SK-N-DZ (cell line): Measurements from ENCODE around the gene ACE2. TPM values are rescaled to one million over a fixed set of nuclear protein-coding genes. Genes with fewer than 3 reads are reported as not detected.
"Not testable (repeated sequence)": the region's sequence is repeated elsewhere in the genome, so short reads cannot be mapped to it uniquely, and the experiment has no call there.

ENCODE experiments used
- DNase-seq: peaks from one replicate; pipeline ENCODE4 v3.0.0-alpha.2; 2015; ENCODE audit warnings: low spot score
- polyA plus RNA-seq, 2 experiments: library from polyadenylated mRNA; depleted of rRNA; stranded (reverse); fragments of >200 nt; gene quantifications; 2 replicates each; pipeline ENCODE4 v1.2.3, GENCODE V29; 2014

Gene ACE2
- polyA plus RNA-seq (2014; cell fraction: cytosol; rRNA removed) = 0.15 TPM in 1 of 2 replicates, not detected in the other
- 0.08 TPM in 2 replicates for polyA plus RNA-seq (2014; cell fraction: nucleus; rRNA removed)

- DNase-seq = no peak
Observed at GRCh38 chrX:15600745-15601144, at the start of gene ACE2. ACE2 (minus strand) TSS chrX:15600960; CDS start chrX:15600911, 49 bp downstream.

GRCh38 chrX:15647510-15647909 is 46.8 kb upstream of the ACE2 start:
- not testable (repeated sequence) for DNase-seq

DNA sequence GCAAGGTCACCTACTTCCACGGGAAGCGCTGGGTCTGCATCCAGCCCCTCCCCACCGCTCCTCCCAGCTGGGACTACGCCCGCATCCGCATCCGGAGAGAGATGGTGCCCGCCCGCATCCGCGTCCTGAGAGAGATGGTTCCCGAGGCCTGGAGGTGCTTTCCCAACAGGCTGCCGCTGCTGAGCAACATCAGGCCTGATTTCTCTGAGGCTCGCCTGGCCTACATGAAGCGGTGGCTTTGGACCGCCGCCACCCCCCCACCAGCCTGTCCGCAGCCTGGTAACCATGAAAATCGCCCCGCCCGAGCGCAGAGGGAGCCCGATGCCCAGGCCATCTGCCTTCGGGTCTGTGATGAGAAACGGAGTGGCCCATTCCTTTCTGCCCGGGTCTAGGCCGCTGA is 45.8 kb upstream of the ACE2 start:
- DNase-seq = no peak

DNA sequence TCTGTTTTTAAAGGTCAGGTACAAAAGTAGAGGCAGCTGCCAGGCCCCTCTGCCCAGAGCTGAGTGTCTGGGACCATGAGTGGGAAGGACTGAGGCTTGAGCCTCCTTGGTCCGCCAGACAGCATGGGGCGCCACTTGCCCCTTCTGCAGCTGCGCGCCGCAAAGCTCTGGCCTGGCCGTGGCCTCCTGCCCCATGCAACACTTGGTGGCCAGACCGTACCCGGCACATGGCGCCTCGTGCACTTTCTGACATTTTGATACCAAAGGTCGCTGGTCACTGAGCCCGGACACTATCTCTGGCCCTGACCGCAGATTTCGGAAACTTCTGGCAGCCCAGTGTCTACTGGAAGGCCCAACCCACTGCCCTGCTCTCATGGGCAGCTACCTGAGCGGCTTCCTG is 45.3 kb upstream of the ACE2 start:
- no peak for DNase-seq

GRCh38 chrX:15645266-15645665 is 44.5 kb upstream of the ACE2 start:
- no peak for DNase-seq

DNA sequence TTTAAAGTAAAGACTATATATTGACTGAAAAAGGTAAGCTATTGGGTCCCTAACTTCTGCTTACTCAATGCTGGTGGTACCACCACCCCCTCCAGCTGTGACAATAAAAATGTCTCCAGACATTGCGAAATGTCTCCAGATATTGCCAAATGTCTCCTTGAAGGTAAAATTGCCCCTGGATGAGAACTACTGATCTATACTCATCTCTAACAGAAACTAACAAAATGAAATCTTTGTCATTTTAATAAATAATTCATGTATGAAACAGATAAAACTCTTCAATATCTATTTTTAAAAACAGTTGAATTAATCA is 43.8 kb upstream of the ACE2 start:
- no peak for DNase-seq

- no peak for DNase-seq
Observed at GRCh38 chrX:15643786-15644559, 43.2 kb upstream of the ACE2 start.

DNA sequence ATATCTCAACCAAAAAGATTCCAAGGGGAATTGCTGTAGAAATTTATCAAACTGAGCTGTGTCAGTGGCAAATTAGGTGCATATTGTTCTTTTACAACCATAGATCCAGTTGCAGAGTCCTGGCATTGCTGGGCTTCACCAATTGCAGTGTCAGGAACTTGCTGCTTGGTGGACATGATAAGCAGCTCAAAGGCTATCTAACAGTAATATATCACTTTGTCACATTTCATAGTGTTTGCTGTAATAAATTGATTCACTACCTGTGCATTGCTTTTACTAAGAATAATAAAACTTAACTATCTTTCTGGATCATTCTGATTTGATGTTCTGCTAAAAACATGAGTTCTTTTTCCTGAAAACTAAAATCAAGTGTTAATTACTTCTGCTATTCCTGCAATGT is 30.9 kb upstream of the ACE2 start:
- DNase-seq = no peak

- no peak for DNase-seq
Observed at GRCh38 chrX:15623054-15623453, 22.3 kb upstream of the ACE2 start.

- DNase-seq = no peak
Observed at GRCh38 chrX:15619053-15619755, 18.4 kb upstream of the ACE2 start.

DNA sequence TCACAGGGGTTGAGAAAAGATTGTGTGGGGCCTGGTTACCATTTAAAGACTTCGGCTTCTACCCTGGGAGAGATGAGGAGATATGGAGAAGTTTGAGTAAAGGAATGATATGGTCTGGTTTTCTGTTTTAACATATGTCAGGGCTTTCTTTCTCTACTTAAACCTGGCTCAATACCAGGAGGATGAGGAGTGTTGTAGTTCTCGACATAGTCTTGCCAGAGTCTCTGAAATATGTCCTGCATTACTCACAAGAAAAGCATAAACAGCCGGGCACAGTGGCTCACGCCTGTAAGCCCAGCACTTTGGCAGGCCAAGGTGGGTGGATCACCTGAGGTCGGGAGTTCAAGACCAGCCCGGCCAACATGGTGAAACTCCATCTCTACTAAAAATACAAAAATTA is 16.4 kb upstream of the ACE2 start:
- DNase-seq = no peak

DNA sequence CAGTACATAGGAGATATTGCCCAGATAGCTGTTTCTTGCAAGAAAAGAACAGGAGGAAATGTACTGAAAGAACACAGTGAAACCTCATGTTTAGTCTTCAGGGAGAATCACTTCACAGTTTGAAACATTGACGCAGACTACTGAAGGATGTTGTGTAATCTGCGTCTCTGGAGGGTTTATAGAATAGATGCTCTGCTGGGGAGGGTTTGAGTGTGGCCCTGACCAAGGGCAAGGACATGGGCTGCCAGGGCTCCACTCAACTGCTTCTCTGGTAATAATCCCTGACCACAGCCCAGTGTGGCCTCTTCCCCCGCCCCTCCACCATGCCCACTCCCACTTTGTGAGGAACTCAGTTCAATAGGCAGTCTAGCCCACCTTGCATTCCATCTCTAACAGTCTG is 15.8 kb upstream of the ACE2 start:
- no peak for DNase-seq

DNA sequence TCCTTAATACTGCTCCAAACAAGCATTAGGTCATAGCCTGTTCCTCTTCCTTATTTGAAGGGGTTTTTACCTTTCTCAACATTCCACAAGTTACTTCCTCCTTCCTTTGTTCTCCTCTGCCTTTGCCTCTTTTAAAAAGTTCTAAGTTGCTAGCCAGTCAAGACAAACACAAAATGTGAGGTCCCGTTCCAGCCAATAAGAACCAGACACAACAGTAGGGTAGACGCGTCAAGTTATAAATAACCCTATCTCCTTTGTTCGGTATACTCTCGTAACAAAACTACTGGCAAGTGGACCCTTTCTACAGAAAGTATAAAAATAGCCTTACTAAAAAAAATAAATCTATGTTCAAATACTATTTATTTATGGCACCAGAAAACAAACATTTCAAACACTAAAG is 6.3 kb upstream of the ACE2 start:
- DNase-seq = no peak

GRCh38 chrX:15606136-15606535 is 5.4 kb upstream of the ACE2 start:
- no peak for DNase-seq

GRCh38 chrX:15605226-15605625 is 4.5 kb upstream of the ACE2 start:
- no peak for DNase-seq

- no peak for DNase-seq
Observed at GRCh38 chrX:15602761-15603160, 2.0 kb upstream of the ACE2 start.

DNA sequence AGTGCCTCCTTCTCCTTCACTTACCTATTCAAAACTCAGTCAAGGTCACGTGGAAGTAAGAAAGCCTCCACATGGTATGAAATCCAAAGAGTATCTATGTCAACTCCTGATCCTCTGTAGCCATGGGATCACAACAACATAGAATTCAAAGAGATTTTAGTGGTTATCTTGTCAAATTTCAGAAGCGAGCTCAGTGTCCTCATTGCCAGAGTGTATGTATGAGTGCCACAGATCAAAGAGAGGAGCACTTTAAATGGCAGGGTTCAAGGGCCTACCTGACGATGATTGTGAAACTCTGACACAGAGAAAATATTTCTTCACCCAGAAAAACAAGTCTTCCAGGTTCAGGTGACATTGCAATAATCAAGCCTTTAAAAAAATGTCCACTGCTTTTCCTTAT is 1.2 kb upstream of the ACE2 start:
- no peak for DNase-seq

DNA sequence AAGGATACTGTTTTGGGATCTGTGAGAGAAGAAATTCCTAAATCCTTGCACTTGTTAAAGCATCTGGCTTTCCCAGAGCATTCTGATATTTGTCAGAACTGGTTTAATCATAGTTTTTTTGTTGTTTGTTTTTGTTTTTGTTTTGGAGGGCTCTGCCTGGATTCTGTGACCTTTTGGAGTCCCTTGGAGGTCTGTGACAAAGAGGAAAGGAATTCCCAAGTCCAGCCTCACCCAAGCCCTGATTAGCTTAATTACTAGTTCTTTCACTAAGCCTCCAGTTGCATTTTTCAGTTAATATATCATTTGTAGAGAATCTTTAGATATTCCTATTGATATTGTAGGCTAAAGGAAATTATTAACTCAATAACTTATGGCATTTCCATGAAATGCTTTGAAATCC is 711 bp downstream of the ACE2 start:
- DNase-seq = no peak

- no peak for DNase-seq
Observed at GRCh38 chrX:15599461-15599860, 1.3 kb downstream of the ACE2 start.

- DNase-seq = no peak
Observed at GRCh38 chrX:15598026-15598425, 2.7 kb downstream of the ACE2 start.

- no peak for DNase-seq
Observed at GRCh38 chrX:15594371-15594770, 6.4 kb downstream of the ACE2 start.

DNA sequence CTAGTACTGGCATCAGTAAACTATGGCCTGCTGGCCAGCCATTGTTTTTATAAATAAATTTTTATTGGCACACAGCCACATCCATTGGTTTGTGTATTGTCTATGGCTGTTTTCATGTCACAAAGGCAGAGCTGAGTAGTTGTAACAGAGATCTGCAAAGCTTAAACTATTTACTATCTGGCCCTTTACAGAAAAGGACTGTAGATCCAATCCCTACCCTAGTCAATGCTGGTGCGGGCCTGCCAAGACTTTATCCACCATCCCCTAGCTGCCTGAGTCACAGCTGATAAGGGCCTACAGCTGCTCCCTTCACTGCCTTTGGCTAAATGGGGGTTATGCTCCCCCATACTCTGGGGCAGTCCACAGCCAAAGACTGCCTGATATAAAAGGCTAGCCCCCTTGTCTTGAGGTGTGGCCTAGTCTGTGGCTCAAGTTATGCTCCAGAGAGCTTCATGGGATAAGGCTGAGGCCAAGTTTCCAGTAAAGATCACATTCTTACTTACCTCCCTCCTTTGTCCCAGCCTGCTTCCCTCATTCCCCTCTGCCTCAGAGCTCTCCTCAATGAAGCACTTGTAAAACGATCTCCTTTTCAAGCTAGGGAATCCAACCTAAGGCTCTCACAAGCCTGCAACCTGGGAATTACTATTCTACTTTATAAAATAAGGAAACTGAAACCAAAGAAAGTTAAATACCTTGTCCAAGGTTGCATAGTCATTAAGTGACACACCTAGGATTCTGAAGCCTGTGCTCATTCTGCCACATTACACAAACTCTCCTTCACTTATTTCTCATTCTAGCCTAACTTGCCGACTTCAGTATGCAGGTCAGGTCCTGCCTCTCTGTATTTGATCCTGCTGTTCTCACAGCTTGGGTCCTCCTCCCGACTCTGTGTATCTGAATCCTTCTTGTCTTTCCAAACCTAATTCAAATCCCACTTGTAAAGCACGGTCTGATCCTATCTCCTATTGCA is 20.7 kb downstream of the ACE2 start:
- DNase-seq = no peak
